ENCODE measurements around the gene TAGLN3. TPM values are rescaled to one million over a fixed set of nuclear protein-coding genes. Genes with fewer than 3 reads are reported as not detected.

The TAGLN3 gene
- total RNA-seq (under 1 TPM in 1 of 2 donors, not detected in 1; 0.37 TPM), polyA plus RNA-seq (ENCODE audit: insufficient read depth, low read depth, low replicate concordance) (not detected)
- long read RNA-seq, donor 1, partial matches to known transcripts = 0 of 1 reads
- long read RNA-seq, donor 1, other reads (novel, unspliced or antisense) = 0 of 1 reads
- long read RNA-seq, donor 2, partial matches to known transcripts = 0 of 2 reads
- long read RNA-seq, donor 2, other reads (novel, unspliced or antisense) = 0 of 2 reads

DNA sequence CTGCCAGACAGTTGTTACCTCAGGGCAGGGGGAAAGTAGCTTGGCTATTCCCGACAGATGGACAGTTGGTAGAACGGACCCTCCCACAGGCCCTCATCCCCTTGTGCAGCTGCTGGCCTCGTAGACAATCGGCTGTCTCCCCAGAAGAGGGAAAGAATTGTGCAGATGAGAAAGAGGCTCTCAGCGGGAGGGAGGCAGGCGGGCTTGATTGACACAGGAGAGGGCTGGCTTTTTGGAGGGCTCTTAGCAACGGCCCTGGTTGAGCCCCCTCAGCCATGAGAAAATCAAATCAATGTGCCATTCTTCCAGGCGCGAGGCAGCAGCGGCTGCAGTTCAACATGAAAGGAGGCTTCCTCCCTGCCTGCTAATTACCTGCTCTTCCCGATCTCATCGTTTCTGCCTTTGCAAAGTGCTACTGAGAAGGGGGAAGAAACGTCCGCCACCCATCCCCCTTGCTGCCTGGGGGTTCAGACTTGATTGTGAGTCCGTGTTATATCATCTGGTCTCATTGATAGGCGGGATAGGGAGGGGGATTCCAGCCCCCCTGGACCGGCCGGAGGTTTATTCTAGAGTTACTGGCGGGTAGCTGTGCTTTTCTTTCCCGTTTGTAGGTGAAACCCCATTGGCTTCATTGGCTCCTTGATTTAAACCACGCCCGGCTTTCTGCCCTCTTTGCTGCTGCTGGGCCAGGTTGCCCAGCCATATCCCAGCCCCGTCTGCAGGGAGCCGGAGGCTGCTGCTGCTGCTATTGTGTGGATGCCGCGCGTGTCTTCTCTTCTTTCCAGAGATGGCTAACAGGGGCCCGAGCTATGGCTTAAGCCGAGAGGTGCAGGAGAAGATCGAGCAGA is at the start of gene TAGLN3:
Gene TAGLN3, plus strand, starts transcription at position 287 of the 848 bp plus-strand sequence. Its CDS starts 501 bp downstream, at position 788.
- Histone ChIP-seq H3K4me3 (peak within 1 kb of the TSS; percentile 5 to 36), H3K27me3 (no peaks in the 10 kb centered on the region), H3K36me3 (ENCODE audit: low read depth, missing control alignments) (no peaks in the 10 kb centered on the region), H3K4me1 (peaks cover 10% of the 10 kb centered on the region), H3K9me3 (no peaks in the 10 kb centered on the region), H3K27ac (no peak within 1 kb of the TSS)
- intact Hi-C loops (cut with DNase I; ENCODE audit: low total_unique reads) = no loop called here
- TF ChIP-seq, protein P1, sequence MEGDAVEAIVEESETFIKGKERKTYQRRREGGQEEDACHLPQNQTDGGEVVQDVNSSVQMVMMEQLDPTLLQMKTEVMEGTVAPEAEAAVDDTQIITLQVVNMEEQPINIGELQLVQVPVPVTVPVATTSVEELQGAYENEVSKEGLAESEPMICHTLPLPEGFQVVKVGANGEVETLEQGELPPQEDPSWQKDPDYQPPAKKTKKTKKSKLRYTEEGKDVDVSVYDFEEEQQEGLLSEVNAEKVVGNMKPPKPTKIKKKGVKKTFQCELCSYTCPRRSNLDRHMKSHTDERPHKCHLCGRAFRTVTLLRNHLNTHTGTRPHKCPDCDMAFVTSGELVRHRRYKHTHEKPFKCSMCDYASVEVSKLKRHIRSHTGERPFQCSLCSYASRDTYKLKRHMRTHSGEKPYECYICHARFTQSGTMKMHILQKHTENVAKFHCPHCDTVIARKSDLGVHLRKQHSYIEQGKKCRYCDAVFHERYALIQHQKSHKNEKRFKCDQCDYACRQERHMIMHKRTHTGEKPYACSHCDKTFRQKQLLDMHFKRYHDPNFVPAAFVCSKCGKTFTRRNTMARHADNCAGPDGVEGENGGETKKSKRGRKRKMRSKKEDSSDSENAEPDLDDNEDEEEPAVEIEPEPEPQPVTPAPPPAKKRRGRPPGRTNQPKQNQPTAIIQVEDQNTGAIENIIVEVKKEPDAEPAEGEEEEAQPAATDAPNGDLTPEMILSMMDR (IDR thresholded peaks at IDR 0.05) = no peak
- no peak for TF ChIP-seq POLR2A (IDR thresholded peaks at IDR 0.05)
- no peak for DNase-seq
- WGBS, 2 donors = 5 to 10% methylated on average over 24 to 30 of the region's 30 CpGs

DNA sequence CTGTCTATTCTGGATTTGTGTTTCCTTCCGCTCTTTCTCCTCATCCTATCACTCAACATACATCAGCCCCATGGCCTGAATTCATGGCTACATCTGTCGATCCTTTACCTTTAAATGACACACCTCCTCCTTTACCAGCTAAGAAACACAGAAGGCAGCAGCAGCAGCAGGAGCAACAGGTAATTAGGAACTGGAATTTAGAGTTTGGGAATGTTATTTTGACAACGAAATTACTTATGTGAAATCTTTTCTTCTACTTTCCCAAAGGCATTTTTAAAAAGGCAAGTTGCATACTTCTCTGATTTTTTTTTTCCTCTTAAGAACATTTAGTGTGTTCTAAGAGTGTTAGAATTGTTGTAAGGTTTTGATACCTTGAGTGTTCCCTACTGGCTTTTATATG is 49.0 kb upstream of the TAGLN3 start:
- intact Hi-C loops (cut with DNase I; ENCODE audit: low total_unique reads) = no loop called here
- Histone ChIP-seq H3K27me3 (no peaks in the 10 kb centered on the region), H3K27ac (no peak overlapping the region), H3K9me3 (no peaks in the 10 kb centered on the region), H3K36me3 (ENCODE audit: low read depth, missing control alignments) (no peaks in the 10 kb centered on the region), H3K4me3 (no peak overlapping the region), H3K4me1 (no peaks in the 10 kb centered on the region)
- 89 to 91% methylated on average over 3 of the region's 3 CpGs for WGBS, 2 donors
- no peak for DNase-seq
- TF ChIP-seq, protein P1 (IDR thresholded peaks at IDR 0.05) = no peak
- no peak for TF ChIP-seq POLR2A (IDR thresholded peaks at IDR 0.05)

DNA sequence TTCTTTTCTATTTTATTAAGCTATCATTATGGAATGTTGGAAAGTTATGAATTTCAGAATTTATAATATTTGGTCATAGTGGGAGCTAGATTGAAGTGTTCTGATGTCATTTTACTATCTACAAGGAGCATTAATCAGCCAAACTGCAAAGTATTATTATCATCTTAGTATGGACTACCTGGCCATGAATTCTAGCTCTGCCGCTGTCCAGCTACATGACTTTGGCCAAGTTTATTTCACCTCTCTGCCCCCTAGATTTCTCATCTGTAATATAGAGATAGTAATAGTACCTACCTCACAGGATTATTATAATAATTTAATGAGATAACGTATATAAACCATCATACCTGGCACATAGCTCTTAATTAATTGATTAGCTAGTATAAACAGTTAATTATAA is 47.7 kb upstream of the TAGLN3 start:
- H3K36me3 ChIP-seq (ENCODE audit: low read depth, missing control alignments) = no peaks in the 10 kb centered on the region

GRCh38 chr3:111952086-111952485 is 46.6 kb upstream of the TAGLN3 start:
- no peak for DNase-seq
- Histone ChIP-seq H3K27me3 (no peaks in the 10 kb centered on the region), H3K9me3 (no peaks in the 10 kb centered on the region), H3K4me3 (no peak overlapping the region), H3K4me1 (no peaks in the 10 kb centered on the region), H3K27ac (no peak overlapping the region), H3K36me3 (ENCODE audit: low read depth, missing control alignments) (no peaks in the 10 kb centered on the region)
- WGBS, 2 donors = 89 to 94% methylated on average over 5 of the region's 5 CpGs
- intact Hi-C loops (cut with DNase I; ENCODE audit: low total_unique reads) = no loop called here
- TF ChIP-seq, protein P1 (IDR thresholded peaks at IDR 0.05) = no peak
- no peak for TF ChIP-seq POLR2A (IDR thresholded peaks at IDR 0.05)

More for the DNA sequence above, 47.7 kb upstream of the TAGLN3 start:
- Histone ChIP-seq H3K27ac (no peak overlapping the region), H3K27me3 (no peaks in the 10 kb centered on the region), H3K4me3 (no peak overlapping the region), H3K9me3 (no peaks in the 10 kb centered on the region), H3K4me1 (no peaks in the 10 kb centered on the region)
- 93 to 95% methylated on average over 2 of the region's 2 CpGs for WGBS, 2 donors
- intact Hi-C loops (cut with DNase I; ENCODE audit: low total_unique reads) = no loop called here
- no peak for DNase-seq
- TF ChIP-seq POLR2A (IDR thresholded peaks at IDR 0.05) = no peak
- TF ChIP-seq, protein P1 (IDR thresholded peaks at IDR 0.05) = no peak

Data from testis (tissue), 5 donors.